NCI-H748 (cell line): ENCODE results near the gene ARID5A.

ENCODE experiments used
- DNase-seq: peaks from one replicate; lab custom pipeline; 2025; ENCODE audit not compliant: unreplicated experiment; lab: John Stamatoyannopoulos, UW

The ARID5A gene

GRCh38 chr2:96594691-96595152 is 58.2 kb downstream of the ARID5A start:
- no peak for DNase-seq

- DNase-seq: no peak
Observed at GRCh38 chr2:96596596-96596995, 60.0 kb downstream of the ARID5A start.

GRCh38 chr2:96599941-96600340 is 63.4 kb downstream of the ARID5A start:
- no peak for DNase-seq

GRCh38 chr2:96601382-96602292 is 65.1 kb downstream of the ARID5A start:
- DNase-seq: no peak
